ENCODE results near the gene TMEM51. TPM values are rescaled to one million over a fixed set of nuclear protein-coding genes. Genes with fewer than 3 reads are reported as not detected.

The TMEM51 gene
- total RNA-seq, 1 donor from 2014 or later, result 31.4 TPM

- intact Hi-C loops (cut with DNase I), result no loop called here
Measured at GRCh38 chr1:15233689-15234088, 80.1 kb downstream of the TMEM51 start.

GRCh38 chr1:15236321-15236721 lies 82.8 kb downstream of the TMEM51 start:
- intact Hi-C loops (cut with DNase I), result no loop called here
- TF ChIP-seq, protein P1, sequence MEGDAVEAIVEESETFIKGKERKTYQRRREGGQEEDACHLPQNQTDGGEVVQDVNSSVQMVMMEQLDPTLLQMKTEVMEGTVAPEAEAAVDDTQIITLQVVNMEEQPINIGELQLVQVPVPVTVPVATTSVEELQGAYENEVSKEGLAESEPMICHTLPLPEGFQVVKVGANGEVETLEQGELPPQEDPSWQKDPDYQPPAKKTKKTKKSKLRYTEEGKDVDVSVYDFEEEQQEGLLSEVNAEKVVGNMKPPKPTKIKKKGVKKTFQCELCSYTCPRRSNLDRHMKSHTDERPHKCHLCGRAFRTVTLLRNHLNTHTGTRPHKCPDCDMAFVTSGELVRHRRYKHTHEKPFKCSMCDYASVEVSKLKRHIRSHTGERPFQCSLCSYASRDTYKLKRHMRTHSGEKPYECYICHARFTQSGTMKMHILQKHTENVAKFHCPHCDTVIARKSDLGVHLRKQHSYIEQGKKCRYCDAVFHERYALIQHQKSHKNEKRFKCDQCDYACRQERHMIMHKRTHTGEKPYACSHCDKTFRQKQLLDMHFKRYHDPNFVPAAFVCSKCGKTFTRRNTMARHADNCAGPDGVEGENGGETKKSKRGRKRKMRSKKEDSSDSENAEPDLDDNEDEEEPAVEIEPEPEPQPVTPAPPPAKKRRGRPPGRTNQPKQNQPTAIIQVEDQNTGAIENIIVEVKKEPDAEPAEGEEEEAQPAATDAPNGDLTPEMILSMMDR (IDR thresholded peaks at IDR 0.05), result no peak
- TF ChIP-seq POLR2AphosphoS5 (IDR thresholded peaks at IDR 0.05; ENCODE audit: insufficient read depth in 1 of 2, low read depth in 1 of 2), result no peak
- no peak for TF ChIP-seq POLR2A (IDR thresholded peaks at IDR 0.05)
- DNase-seq (ENCODE audit: extremely low spot score in 2 of 2), result no peak
- no peak overlapping the region for H3K27ac ChIP-seq
- H3K9me3 ChIP-seq, result no peaks in the 10 kb centered on the region
- H3K4me3 ChIP-seq, result no peak overlapping the region
- no peaks in the 10 kb centered on the region for H3K36me3 ChIP-seq
- H3K4me1 ChIP-seq, result no peaks in the 10 kb centered on the region
- no peaks in the 10 kb centered on the region for H3K27me3 ChIP-seq

More at GRCh38 chr1:15233689-15234088, 80.1 kb downstream of the TMEM51 start:
- Histone ChIP-seq H3K27me3 (no peaks in the 10 kb centered on the region), H3K9me3 (no peaks in the 10 kb centered on the region), H3K4me3 (no peak overlapping the region), H3K4me1 (no peaks in the 10 kb centered on the region), H3K27ac (no peak overlapping the region), H3K36me3 (no peaks in the 10 kb centered on the region)
- no peak for DNase-seq (ENCODE audit: extremely low spot score in 2 of 2)
- TF ChIP-seq POLR2A (IDR thresholded peaks at IDR 0.05) (no peak), POLR2AphosphoS5 (IDR thresholded peaks at IDR 0.05; ENCODE audit: insufficient read depth in 1 of 2, low read depth in 1 of 2) (no peak)
- TF ChIP-seq, protein P1 (IDR thresholded peaks at IDR 0.05), result no peak

- H3K27me3 ChIP-seq, result no peaks in the 10 kb centered on the region
- H3K4me3 ChIP-seq, result no peak overlapping the region
- H3K36me3 ChIP-seq, result no peaks in the 10 kb centered on the region
- H3K9me3 ChIP-seq, result no peaks in the 10 kb centered on the region
- intact Hi-C loops (cut with DNase I), result no loop called here
- TF ChIP-seq, protein P1 (IDR thresholded peaks at IDR 0.05), result no peak
- TF ChIP-seq POLR2A (IDR thresholded peaks at IDR 0.05), result no peak
- no peak for TF ChIP-seq POLR2AphosphoS5 (IDR thresholded peaks at IDR 0.05; ENCODE audit: insufficient read depth in 1 of 2, low read depth in 1 of 2)
- H3K4me1 ChIP-seq, result no peaks in the 10 kb centered on the region
- no peak overlapping the region for H3K27ac ChIP-seq
- no peak for DNase-seq (ENCODE audit: extremely low spot score in 2 of 2)
Measured at GRCh38 chr1:15236746-15237145, 83.2 kb downstream of the TMEM51 start.

GRCh38 chr1:15238789-15239188 lies 85.2 kb downstream of the TMEM51 start:
- no peaks in the 10 kb centered on the region for H3K9me3 ChIP-seq
- no peak for TF ChIP-seq POLR2A (IDR thresholded peaks at IDR 0.05)
- no peak for TF ChIP-seq POLR2AphosphoS5 (IDR thresholded peaks at IDR 0.05; ENCODE audit: insufficient read depth in 1 of 2, low read depth in 1 of 2)
- TF ChIP-seq, protein P1 (IDR thresholded peaks at IDR 0.05), result no peak
- no peak for DNase-seq (ENCODE audit: extremely low spot score in 2 of 2)
- H3K4me1 ChIP-seq, result no peaks in the 10 kb centered on the region
- no peak overlapping the region for H3K27ac ChIP-seq
- H3K4me3 ChIP-seq, result no peak overlapping the region
- intact Hi-C loops (cut with DNase I), result no loop called here
- H3K36me3 ChIP-seq, result no peaks in the 10 kb centered on the region
- no peaks in the 10 kb centered on the region for H3K27me3 ChIP-seq

DNA sequence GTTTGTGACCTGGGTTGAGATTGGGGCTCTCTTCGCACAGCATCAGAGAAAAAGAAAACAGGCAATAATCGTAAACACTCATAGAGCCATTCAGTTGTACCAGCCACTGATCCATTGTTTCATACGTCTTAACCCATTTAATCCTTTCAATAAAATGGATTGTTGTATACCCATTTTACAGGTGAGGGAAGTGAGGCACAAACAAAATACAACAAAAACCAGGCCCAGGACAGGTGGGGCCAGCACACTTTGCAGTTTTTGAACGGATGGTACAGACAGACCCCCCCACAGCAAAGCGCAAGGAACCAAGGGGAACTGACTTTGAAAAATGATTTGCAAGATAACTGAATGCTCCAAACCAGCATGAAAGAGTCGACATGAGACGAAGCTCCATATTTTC lies 89.2 kb downstream of the TMEM51 start:
- intact Hi-C loops (cut with DNase I), result no loop called here
- peaks cover 14% of the 10 kb centered on the region for H3K4me1 ChIP-seq
- no peaks in the 10 kb centered on the region for H3K9me3 ChIP-seq
- no peaks in the 10 kb centered on the region for H3K36me3 ChIP-seq
- DNase-seq (ENCODE audit: extremely low spot score in 2 of 2), result peak in 1 of 2 donors; percentile 10
- H3K4me3 ChIP-seq, result no peak overlapping the region
- no peaks in the 10 kb centered on the region for H3K27me3 ChIP-seq
- TF ChIP-seq, protein P1 (IDR thresholded peaks at IDR 0.05), result no peak
- TF ChIP-seq POLR2A (IDR thresholded peaks at IDR 0.05) (no peak), POLR2AphosphoS5 (IDR thresholded peaks at IDR 0.05; ENCODE audit: insufficient read depth in 1 of 2, low read depth in 1 of 2) (no peak)
- H3K27ac ChIP-seq, result no peak overlapping the region
